Lower leg skin (tissue), 3 donors: ENCODE results near the gene TAF1B.

ENCODE experiments used
- CTCF ChIP-seq, 3 donors: fragments of 450-650 bp; IDR thresholded peaks; one replicate each; pipeline ENCODE4 v1.5.1; 2016; ENCODE audit warnings: antibody characterized with exemption in 3 of 3, mild to moderate bottlenecking in 3 of 3, moderate library complexity in 2 of 3
- POLR2A ChIP-seq, 2 donors: fragments of 450-650 bp; IDR thresholded peaks; one replicate each; pipeline ENCODE4 v1.6.1; 2016 to 2017; ENCODE audit warnings: antibody characterized with exemption in 2 of 2, mild to moderate bottlenecking in 1 of 2, moderate library complexity in 1 of 2

DNA sequence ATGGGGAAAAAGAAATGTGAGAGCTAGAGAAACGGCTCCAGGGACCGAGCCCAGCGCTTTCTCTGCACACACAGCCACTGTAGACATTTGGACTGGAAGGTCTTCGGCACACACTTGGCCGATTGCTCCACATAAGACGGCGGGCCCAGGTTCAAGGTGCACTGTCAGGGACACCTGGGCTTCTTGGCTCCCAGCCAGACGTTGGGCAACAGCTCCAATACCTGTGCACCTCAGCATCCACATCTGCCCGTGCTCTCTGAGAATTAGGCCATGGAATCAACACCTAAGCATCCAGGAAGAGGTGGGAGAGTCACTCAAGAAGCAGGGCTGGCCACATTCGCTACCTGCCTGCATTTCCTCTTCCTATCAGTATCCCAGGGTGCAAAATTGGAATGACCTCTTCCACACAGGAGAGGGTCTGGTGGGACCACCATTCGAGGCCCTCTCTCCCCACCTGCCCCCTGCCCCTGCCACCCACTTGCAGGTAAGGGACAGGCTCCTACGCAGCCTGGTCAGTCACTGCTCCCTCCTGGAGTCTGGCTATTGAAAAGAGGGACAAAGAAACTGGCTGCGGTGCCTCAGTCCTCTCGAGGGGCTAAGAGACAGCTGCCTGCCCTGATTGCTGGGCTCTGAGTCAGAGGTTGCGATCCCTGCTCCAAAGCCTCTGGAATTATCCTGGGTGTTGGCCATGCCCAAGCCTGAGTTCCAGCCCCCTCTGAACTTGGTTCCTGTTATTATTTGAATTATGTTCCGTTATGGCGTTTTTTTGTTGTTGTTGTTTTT is 40.1 kb upstream of the TAF1B start:
- no peak for TF ChIP-seq CTCF (IDR thresholded peaks at IDR 0.05)
- no peak for TF ChIP-seq POLR2A (IDR thresholded peaks at IDR 0.05)
